Measurements from ENCODE around the gene SCUBE1.

SCUBE1 gene

DNA sequence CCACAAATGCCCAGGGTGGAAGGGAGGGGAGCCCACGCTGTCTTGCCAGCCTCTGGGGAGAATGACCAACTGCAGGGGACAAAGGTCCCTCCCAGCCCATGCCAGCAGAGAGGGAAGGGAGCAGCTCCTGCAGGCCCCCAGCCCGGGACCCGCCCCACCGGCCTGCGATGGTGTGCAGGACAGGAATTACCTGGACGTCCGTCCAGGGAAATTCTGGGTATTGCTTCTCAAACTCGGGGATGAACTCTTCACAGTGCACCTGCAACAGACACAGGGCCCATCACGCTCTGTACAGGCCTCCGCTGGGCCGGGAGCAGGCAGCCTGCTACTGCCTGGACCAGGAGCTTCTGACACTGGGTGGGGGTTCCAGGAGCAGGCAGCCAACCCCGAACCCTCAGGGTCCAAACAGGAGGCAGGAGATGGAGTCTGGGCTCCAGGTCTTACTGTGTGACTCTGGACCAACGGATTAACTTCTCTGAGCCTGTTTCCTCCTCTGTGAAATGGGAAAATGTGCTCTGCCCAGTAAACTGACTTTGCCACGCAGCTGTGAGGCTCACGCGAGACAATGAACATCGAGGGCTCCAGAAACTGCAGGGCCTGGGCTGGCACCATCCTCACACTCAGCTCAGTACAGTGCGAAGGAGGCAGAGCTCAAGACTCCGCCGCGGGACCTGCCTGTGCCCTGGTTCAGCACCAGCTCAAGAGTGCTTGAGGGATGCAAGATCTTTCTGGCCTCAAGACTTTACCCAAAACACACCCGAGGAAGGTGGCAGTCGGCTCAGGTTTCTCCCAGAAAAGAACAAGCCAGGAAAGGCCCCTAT lies 173.7 kb downstream of the SCUBE1 start:
- no peak for DNase-seq

DNA sequence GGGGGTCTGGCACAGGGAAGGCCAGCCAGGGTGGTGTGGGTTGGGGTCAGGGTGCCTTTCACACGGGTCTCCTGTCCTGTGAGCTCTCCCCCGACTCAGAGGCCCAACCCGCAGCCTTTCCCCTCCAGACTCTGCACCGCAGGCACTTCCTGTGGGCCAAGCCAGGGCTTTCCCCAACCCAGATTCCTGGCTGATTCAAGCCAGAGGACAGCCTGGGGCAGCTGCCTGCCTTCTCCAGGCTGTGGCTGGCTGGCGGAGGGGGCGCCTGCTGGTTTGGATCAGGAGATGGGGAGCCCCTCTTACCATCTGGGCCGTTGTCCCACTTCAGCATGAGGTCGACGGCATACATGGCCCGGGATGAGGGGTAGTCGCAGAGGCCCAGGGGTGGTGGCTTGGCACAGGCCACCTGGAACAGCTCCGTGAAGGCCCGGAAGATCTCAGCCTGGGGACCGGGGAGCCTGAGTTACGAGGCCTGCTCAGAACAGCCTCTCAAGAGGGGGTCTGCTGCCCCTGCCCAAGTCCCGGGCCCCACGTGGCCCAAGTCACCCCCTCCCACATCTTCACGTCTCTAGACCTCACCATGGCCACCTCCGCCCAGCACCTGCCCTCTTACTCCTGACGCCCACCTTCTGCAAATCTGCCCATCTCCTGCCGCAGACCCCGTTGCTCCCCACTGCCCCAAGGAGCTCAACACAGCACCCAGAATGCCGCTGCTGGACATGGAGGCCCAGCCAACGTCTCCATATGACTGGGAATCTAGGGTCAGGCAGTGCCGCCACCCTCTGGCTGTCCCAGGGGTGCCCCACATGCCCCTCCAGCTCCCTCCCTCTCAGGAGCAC lies 174.5 kb downstream of the SCUBE1 start:
- DNase-seq = no peak

DNA sequence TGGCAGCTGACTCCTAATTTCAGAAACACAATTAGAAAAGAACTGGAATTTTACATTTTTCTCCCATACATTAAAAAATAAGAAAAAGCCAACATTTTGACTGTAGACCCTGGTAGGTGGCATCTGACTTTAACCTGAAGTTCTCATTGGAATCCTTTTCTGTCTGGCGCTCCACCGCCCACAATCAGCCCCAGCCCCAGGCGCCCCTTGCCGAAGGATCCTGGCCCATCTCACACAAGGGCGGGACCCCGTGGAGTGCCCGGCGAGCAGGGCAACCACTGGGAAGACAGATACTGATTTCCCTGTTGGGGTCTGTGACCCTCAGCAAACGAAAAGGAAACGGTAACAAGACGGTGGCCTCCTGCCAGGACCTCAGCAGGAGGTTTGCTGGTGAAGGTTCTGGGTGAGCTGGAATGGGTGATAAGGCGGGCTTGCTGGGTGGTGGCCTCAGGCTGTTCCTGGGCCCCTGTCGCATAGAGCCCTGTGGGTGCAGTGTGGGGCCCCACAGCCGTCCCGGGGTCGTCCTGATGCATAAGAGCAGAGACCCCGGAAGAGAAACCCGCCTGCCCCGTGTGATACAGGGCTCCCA lies 176.1 kb downstream of the SCUBE1 start:
- no peak for DNase-seq

DNA sequence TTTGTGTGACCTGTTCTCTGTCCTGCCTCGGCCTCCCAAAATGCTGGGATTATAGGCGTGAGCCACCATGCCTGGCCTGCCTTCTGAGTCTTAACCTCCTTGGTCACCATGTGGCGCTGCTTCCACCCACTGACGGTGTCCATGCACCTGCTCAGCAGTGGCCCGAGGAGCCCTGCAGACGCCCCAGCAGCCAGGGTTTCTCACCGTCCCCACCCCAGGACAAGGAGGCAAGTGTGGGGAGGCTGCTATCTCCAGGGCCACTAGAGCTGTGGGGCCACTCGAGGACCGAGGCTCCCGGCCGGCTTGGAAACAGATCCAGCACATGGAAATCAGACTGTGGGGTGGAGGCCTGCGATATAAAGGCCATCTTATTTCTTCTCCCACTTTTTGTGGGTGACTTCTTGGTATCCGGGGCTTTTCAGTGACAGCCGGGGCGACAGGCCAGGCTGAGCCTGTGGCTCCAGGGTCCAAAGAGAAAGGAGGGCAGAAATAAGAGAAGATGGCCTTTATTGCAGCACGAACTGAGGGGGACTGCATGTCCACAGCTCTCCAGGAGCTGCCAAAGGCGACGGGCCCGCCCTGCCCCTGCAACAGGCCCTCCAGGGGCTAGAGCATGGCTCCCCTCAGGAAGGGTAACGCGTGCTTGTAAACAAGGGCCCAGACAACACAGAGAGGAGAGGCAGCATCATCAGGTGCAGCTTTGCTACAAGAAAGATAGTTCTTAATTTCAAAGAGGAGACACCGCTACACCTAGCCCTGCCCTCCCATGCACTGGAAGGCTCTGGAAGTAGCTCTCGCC lies 176.8 kb downstream of the SCUBE1 start:
- no peak for DNase-seq

DNA sequence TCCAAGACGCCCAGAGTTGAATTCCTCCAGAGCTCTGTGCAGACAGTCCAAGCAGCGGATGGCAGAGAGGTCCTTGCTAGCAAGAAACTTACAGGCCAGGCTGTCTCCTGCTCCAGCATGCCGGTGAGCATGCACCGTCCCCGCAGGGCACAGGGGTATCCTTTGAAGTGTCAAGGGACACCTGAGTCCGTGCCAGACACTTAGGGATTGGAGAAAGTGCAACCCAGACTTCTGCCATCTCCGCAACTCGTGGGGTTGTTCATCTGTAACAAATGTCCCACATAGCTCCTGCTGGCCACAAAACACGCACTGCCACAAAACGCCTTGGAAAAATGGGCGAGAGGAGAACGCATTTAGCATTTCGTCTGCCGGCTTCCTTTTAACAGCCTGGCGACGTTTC lies 178.5 kb downstream of the SCUBE1 start:
- DNase-seq = no peak

DNA sequence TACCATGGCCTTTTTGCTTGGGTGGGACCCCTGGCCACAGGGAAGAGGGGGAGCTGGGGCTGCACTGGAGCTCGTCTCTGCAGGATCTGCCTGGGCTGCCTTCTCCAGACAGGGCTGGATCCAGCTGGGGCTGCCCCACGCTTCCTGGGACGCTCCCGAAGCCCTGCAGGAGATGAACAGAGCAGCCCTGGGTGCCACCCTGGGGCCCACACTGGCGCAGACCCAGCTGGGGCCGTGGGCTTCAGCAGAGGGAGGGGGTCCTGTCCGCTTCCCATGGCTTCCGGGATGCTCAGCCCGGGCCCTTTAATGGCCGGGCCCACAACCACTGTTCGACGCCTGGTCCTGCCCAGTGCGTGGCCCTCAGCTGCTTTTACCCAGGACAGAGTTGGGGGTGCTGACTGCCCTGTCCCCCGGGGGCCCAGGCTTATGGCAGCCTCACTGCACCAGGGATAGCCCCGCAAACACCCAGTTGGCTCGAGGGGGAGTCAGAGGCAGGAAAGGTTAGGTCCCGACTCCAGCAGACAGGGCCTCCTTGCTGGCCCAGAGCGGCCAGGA lies 179.9 kb downstream of the SCUBE1 start:
- DNase-seq = no peak

DNA sequence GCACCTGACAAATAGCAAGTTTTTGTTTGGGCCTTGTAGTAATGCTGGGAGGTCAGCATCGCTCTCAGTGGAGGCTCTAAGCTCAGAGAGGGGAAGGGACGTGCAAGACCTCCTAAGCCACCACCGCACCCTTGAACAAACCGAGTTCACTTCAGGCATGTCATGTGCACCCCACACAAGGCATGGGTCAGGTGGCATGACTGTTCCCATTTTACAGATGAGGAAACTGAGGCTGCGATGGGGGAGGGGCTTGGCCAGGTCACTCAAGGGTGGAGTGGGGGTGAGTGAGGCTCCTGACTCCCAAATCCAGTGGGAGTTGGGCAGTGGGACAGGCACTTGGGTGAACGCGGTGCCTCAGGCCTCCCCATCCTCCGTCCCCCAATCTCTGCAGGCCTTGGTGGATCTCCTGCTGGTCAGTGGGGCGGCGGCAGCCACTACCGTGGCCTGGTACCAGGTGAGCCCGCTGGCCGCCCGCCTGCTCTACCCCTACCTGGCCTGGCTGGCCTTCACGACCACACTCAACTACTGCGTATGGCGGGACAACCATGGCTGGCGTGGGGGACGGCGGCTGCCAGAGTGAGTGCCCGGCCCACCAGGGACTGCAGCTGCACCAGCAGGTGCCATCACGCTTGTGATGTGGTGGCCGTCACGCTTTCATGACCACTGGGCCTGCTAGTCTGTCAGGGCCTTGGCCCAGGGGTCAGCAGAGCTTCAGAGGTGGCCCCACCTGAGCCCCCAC lies 180.6 kb downstream of the SCUBE1 start:
- DNase-seq = no peak

DNA sequence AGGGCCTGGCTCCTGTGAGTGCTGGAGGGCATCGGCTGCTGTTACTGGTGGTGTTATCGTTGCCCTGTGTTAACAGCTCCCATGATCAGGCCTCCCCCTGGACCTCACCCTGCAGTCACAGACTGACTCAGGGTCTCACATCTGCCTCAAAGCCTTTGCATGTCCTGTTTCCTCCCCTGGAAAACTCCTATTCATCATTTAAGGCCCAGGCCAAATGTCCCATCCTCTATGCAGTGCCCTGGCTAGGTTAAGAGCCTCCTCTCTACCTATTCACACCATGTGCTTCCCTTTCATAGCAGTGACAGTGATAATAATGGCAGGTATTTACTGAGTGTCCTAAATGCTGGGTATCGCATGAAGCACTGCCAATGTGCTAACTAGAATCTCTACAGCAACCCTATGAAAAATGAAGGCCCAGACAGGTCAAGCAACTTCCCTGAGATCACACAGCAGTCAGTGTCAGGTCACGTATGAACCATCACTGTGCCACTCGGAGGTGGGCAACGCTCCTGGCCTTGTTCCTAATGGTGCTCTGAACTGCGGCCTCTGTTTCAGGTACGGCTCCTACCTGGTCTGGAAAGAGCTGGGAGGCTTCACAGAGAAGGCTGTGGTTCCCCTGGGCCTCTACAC lies 182.6 kb downstream of the SCUBE1 start:
- DNase-seq = no peak

DNA sequence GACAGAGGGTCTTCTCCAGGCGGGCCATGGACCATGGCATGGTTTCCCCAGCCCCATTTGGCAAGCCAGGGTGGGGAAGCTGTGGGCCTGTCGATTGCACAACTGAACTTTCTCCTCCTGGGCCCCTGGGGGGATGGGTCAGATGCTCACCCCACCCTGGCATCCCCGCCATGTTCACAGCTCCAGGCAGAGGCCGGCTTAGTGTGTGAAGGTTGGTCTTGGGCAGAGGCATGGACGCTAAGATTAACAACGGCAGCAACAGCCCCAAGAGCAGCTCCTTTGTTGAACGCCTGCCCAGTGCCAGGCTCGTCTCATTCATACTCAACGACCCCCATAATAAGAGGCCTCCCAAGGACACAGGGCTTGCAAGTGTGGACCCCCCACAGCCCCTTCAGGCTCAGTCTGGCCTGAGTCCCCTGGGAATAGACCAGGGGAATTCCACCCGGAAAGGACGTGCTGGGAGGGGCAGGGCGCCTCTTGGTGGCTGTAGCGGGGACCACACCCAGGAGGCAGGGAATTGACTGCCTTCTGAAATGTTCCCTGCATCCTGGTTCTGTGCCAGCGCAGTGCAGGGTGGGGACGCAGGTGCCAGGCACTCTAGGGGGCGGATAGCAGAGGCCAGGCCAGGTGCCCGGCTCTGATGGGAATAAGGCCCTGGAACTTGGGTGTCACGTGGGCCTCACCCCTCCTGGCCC lies 183.5 kb downstream of the SCUBE1 start:
- DNase-seq = no peak

DNA sequence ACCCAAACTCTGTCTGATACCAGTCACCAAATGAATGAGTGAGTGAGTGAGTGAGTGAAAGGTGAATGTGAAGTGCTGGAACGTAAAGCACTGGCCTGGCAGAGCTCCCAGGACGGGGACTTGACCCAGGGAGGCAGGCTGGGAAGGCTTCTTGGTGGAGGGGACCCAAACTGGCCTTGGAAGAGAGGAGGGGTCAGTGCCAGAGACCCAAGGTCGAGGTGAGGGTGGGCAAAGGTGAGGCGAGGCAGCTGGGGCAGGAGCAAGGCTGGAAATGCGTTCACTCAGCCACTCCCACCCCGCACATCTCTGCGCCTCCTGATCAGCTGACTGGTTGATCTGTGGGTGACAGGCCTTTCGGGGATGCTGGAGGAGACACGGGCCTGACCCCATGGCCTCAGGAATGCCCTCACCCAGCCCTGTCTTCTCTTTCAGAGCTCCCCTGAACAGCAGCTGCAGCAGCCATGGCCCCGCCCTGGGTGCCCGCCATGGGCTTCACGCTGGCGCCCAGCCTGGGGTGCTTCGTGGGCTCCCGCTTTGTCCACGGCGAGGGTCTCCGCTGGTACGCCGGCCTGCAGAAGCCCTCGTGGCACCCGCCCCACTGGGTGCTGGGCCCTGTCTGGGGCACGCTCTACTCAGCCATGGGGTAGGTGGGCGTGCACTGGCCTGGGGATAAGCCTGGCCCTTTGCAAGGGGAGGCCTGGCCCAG lies 184.2 kb downstream of the SCUBE1 start:
- DNase-seq = no peak

DNA sequence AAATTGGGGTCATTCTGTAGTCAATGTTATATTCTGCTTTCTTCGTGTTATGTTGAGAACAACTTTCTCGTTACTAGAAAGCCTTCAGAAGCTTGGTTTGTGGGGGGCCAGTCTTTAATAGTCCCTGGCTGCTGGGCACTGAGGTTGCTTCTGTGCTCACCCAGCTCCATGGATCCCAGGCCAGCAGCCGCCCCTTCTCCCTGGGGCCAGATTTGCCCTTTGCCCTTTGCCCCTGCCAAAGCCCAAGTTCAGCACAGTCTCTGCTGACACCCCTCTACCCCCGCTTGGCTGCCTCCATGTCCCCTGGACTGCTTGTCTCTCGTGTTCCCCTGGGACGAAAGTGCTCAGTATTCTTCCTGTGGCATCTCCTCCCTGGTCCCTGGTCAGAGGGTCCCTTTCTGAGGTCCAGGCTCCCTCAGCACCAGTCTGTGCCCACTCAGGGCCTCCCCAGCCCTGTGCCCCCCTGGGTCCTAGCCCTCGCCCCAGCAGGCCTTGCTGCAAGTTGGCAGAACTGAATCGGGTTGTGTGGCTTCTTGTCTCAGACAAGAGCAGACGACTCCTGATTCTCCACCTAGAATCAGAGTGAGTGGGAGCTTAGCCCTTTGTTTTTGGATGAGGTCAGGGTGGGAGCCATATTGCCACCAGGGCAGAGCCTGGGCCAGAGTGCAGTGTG lies 185.2 kb downstream of the SCUBE1 start:
- no peak for DNase-seq

DNA sequence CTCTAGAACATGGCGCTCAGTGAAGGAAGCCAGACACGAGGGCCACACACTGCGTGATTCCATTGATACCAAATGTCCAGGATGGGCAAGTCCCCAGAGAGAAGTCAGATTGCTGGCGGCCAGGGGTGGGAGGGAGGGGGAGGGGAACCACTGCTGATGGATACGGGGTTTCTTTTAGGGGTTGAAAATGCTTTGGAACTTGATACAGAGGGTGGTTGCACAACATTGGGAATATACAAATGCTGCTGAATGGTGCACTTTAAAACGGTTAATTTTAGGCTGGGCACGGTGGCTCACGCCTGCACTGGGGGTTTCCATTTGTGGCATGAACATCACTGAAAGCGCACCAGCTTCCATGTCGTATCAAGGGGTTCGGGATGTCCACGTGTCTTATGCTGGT lies 186.8 kb downstream of the SCUBE1 start:
- no peak for DNase-seq

DNA sequence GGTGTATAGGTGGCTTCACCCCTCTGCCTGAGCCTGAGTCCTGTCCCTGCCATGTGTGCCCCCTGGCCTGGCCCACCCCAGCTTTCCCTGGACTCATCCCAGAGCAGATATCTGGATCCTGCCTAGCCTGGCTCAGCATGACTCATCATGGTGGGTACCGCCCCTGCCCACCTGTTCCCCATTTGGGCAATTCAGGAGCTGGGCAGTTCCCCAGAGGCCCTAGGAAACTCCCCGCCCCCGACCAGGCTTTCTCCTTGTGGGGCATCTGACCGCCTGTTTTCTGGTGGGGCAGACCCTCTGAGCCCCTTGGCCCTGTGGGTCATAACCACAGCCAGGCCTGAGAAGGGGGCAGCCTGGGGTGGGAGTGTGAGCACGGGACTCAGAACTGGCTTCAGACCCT lies 187.4 kb downstream of the SCUBE1 start:
- DNase-seq = no peak

DNA sequence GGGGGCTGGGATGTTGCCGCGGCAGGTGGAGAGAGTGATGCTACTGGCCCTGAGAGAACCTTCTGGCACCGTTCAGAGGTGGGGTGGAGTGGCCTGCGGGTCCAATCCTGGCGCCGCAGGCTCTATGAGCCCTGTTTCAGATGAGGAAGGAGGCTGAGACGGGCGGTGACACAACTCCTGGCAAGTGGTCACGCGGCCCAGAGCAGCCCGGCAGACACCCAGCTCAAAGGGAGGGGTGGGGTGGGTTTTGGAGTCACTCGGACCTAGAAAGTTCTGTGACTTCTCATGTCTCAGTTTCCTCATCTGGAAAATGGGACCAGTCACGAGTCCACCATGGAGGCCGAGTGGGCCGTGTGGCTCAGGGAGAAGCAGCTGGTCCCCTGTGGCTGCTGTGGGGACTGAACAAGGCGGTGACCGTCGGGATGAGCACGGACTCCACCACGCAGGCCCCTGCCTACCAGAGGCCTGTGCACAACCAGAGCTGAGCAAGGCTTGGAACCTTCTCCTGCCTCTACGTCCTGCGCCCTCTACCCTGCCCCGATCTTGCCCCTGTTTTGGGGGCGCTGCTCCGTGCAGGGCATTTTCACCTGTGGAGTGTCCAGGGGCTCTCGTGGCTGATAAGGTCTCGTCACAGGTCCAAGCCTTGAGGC lies 188.2 kb downstream of the SCUBE1 start:
- DNase-seq = no peak

DNA sequence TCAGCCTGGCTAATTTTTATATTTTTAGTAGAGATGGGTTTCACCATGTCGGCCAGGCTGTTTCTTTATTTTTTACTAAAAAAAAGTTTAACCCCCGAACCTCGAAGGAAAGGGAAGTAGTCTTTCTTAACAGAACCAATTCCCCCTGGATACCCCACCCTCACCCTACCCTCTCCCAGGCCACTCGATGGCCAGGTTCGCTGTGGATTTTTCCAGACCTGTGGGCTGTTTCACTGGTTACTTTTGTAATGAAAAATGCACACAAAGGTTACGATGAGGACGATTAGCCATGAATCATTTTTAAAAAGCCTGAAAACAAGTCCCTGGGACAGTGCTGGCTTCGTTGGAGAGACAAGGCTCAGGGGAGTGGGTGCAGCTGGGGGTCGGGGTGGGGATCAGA lies 189.3 kb downstream of the SCUBE1 start:
- no peak for DNase-seq

DNA sequence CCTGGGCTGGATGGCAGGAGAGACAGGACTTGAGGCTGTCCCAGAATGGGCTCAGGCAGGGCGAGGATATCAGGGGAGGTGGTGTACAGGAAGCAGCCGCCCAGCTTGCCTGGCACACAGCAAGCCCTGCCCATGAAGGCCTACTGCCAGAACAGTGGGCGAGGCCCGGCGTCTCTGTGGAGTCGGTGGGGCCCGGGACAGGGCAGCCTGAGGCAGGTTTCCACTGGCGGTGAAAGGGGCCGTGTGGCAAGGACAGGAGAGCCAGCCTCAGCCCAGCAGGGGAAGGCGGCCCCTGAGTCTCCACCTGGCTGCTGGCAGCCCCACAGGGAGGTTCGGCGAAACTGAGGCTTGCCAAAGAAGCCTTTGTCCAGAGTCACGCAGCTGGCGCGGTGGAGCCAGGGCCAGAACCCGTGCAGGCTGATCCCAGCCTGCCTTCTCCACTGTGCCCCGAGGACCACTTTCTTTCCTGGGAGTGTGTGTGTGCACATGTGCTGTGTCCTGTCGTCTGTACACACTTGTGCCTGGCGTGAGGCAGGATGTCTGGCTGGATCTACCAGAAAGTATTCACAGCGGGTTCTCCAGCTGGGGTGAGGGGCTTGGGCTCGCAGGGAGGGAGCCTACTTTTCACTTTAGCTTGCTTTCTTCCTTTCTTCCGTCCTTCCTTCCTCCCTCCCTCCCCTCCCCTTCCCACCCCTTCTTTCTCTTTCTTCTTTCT lies 190.7 kb downstream of the SCUBE1 start:
- peak; percentile 72 to 77 for DNase-seq

DNA sequence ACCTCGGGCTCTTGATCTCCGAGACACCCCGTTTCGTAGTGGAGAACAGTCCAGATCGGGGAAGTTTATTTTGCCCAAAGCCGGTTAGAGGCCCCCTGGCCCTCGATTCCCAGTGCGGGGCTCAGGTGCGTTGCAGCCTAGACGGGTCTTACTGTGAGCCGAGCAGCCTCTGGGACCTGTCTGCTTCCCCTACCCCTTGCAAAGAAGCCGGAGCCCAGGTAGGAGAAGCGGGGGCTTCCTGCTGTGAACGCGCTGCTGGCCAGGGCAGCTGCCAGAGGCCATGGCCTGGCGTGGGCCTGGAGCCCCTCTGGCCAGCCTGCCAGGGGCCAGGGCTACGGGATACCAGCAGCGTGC lies 191.2 kb downstream of the SCUBE1 start:
- no peak for DNase-seq

DNA sequence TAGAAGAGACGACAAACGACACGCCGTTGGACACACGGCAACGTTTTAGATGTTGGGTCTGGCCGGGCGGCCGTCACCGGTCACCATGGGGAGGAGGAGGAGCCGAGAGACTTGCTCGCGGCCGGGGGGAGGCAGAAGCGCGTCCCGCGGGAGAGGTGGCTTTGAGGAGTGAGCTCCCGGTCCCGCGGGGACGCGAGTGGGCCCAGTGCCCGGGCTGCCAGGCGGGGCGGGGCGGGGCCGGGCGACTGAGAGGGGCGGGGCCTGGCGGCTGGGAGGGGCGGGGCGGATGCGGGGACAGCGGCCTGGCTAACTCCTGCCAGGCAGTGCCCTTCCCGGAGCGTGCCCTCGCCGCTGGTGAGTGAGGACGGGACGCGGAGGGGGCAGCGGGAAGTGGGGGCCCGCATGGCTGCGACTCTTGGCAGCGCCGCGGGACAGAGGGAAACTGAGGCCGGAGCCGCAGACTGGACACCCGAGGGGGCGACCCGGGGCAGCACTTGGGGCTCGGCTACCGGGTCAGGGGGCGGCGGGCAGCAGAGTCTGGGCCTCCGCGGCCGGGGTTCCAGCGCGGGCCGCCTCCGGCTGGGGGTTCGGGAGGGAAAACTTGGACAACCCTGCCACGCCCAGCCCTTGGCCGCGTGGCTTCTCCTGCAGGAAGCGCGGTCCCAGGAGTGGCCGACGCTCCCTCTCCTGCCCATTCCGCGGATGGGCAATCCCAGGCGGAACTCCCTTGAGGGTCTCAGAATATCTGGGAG lies 191.7 kb downstream of the SCUBE1 start, which contains the start of gene TSPO:
TSS of gene TSPO (plus strand) at position 309 of the 752 bp plus-strand sequence. CDS start 7,680 bp downstream, outside the sequence.
- DNase-seq = peak; percentile 72 to 79

All from activated T-cell treated with anti-CD3 and anti-CD28 coated beads, Interleukin-2, amount 50 U/mL, for 48 hours (primary cell).